Measurements from ENCODE around the gene GRID1.

Gene GRID1

GRCh38 chr10:86063341-86063740 is 303.3 kb downstream of the GRID1 start:
- peaks cover 5% of the 10 kb centered on the region for H3K27me3 ChIP-seq
- H3K4me1 ChIP-seq (ENCODE audit: control insufficient read depth in 1 of 2, insufficient read depth in 1 of 2, low read depth in 1 of 2, low read length in 1 of 2): no peaks in the 10 kb centered on the region
- TF ChIP-seq, protein P1, sequence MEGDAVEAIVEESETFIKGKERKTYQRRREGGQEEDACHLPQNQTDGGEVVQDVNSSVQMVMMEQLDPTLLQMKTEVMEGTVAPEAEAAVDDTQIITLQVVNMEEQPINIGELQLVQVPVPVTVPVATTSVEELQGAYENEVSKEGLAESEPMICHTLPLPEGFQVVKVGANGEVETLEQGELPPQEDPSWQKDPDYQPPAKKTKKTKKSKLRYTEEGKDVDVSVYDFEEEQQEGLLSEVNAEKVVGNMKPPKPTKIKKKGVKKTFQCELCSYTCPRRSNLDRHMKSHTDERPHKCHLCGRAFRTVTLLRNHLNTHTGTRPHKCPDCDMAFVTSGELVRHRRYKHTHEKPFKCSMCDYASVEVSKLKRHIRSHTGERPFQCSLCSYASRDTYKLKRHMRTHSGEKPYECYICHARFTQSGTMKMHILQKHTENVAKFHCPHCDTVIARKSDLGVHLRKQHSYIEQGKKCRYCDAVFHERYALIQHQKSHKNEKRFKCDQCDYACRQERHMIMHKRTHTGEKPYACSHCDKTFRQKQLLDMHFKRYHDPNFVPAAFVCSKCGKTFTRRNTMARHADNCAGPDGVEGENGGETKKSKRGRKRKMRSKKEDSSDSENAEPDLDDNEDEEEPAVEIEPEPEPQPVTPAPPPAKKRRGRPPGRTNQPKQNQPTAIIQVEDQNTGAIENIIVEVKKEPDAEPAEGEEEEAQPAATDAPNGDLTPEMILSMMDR (IDR thresholded peaks at IDR 0.05): no peak
- H3K36me3 ChIP-seq: no peaks in the 10 kb centered on the region
- no peak overlapping the region for H3K27ac ChIP-seq
- no peaks in the 10 kb centered on the region for H3K9me3 ChIP-seq
- no peak overlapping the region for H3K4me3 ChIP-seq (ENCODE audit: low read depth in 1 of 2, low read length in 1 of 2)

GRCh38 chr10:86062647-86063145 is 303.9 kb downstream of the GRID1 start:
- Histone ChIP-seq H3K4me3 (ENCODE audit: low read depth in 1 of 2, low read length in 1 of 2) (no peak overlapping the region), H3K9me3 (no peaks in the 10 kb centered on the region), H3K27me3 (peaks cover 5% of the 10 kb centered on the region), H3K4me1 (ENCODE audit: control insufficient read depth in 1 of 2, insufficient read depth in 1 of 2, low read depth in 1 of 2, low read length in 1 of 2) (no peaks in the 10 kb centered on the region), H3K27ac (no peak overlapping the region), H3K36me3 (no peaks in the 10 kb centered on the region)
- TF ChIP-seq, protein P1 (IDR thresholded peaks at IDR 0.05): no peak

DNA sequence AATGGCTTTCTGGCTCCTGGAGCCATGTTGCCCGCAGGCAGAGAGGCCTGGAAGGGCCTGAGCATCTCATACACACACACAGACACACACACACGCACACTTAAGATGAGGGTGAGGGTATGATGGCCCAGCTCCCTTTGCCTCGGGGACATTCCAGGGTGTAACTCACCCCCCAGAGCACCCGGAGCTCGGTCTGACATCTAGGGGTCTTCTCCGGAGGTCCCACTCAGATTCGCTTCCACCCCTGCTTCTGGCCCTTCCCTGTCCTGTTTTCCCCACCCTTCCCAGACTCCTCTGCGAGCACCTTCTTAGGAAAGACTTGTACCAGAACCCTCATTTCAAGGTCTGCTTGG is 304.4 kb downstream of the GRID1 start:
- no peaks in the 10 kb centered on the region for H3K4me1 ChIP-seq (ENCODE audit: control insufficient read depth in 1 of 2, insufficient read depth in 1 of 2, low read depth in 1 of 2, low read length in 1 of 2)
- H3K36me3 ChIP-seq: no peaks in the 10 kb centered on the region
- no peaks in the 10 kb centered on the region for H3K9me3 ChIP-seq
- no peak overlapping the region for H3K27ac ChIP-seq
- TF ChIP-seq, protein P1 (IDR thresholded peaks at IDR 0.05): no peak
- no peak overlapping the region for H3K4me3 ChIP-seq (ENCODE audit: low read depth in 1 of 2, low read length in 1 of 2)
- peaks cover 5% of the 10 kb centered on the region for H3K27me3 ChIP-seq

DNA sequence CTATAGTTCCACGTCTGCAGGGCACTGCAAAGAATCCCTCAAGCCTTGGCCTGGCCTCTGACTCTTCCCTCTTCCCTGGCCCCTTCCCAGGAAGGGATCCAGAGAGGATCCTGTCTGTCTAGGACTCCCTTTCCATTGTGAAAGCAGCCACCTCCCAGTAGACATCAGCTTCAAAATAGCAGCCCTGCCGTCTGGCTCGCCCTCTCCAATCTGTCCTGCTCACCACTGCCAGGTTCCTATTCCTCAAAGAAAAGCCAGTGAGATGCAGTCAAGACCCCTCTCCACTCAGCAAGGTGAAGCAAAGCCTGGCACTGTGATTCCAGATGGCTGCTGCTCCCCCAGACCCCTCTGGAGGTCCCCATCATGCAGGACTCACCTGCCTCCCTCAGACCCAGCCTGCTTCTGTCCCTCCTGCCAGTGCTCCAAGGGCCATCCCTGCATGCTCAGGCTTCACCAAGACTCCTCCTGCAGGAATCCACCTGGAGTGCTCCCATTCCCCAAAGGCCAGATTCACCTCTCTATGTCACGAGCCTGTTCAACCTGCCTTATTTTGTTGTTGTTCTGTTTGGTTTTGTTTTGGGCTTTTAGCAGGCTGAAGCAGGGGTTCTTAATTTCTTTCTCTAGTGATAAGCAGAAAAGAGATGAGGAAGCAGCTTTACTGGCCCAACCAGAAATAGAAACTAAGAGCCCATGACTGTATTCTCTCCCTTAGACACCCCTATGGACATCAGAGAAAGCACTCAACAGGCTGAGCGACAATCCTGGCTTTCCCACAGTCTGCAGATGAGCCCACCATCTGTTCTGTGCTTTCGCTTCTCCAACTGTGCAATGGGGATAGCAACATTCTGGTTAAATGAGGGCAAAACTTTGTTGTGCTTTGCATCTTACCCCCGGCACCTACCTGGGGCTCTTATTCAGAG is 305.1 kb downstream of the GRID1 start:
- no peaks in the 10 kb centered on the region for H3K36me3 ChIP-seq
- H3K9me3 ChIP-seq: no peaks in the 10 kb centered on the region
- no peak overlapping the region for H3K27ac ChIP-seq
- TF ChIP-seq, protein P1 (IDR thresholded peaks at IDR 0.05): no peak
- H3K27me3 ChIP-seq: peaks cover 5% of the 10 kb centered on the region
- no peak overlapping the region for H3K4me3 ChIP-seq (ENCODE audit: low read depth in 1 of 2, low read length in 1 of 2)
- no peaks in the 10 kb centered on the region for H3K4me1 ChIP-seq (ENCODE audit: control insufficient read depth in 1 of 2, insufficient read depth in 1 of 2, low read depth in 1 of 2, low read length in 1 of 2)

DNA sequence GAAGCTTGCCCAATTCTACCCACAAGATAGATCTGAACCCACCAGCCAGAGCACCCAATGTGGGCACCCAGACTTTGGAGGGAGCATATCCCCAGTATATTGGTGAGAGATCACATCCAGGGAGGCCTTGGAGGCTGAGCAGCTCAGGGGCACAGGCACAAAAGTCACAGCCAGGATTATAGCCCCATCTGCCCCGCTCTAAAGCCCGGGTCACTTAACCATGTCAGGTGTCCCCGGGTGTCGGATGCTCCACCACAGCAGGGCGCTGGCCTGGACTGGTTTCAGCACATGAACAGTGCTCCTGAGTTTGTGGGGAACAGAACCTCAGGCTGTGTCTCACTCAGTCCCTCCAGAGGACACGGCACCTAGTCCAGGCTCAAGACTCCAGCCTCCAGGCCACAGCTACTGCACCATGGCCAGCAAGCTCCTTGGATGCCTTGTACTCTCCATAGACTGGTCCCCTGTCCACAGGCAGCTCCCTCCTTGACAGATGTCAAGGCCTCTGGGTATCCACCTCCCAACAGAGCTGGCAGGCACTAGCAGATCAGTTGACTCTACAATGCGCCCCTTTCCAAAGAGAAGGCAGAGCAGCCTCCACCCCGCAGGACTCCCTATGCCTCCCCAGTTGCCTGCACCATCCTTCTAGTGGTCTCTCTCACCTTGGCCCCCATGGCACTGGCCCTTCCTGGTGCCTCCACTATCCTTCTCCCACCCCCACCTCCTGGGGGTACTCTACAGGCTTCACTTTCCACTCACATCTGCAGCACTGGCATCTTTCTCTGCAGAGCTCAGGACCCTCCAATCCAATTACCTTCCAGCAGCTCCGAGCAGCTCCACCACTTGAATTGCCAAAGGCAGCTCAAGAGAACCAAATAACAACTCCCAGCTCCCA is 306.0 kb downstream of the GRID1 start:
- H3K9me3 ChIP-seq: no peaks in the 10 kb centered on the region
- TF ChIP-seq, protein P1 (IDR thresholded peaks at IDR 0.05): no peak

More for the DNA sequence above, 306.0 kb downstream of the GRID1 start:
- H3K36me3 ChIP-seq: no peaks in the 10 kb centered on the region
- peaks cover 5% of the 10 kb centered on the region for H3K27me3 ChIP-seq
- no peaks in the 10 kb centered on the region for H3K4me1 ChIP-seq (ENCODE audit: control insufficient read depth in 1 of 2, insufficient read depth in 1 of 2, low read depth in 1 of 2, low read length in 1 of 2)
- H3K4me3 ChIP-seq (ENCODE audit: low read depth in 1 of 2, low read length in 1 of 2): no peak overlapping the region
- H3K27ac ChIP-seq: no peak overlapping the region
